ENCODE results near the gene CSTB.

GRCh38 chr21:43816611-43817071 is 40.5 kb upstream of the CSTB start:
- TF ChIP-seq POLR2A (IDR thresholded peaks at IDR 0.05): no peak
- TF ChIP-seq, protein P1, sequence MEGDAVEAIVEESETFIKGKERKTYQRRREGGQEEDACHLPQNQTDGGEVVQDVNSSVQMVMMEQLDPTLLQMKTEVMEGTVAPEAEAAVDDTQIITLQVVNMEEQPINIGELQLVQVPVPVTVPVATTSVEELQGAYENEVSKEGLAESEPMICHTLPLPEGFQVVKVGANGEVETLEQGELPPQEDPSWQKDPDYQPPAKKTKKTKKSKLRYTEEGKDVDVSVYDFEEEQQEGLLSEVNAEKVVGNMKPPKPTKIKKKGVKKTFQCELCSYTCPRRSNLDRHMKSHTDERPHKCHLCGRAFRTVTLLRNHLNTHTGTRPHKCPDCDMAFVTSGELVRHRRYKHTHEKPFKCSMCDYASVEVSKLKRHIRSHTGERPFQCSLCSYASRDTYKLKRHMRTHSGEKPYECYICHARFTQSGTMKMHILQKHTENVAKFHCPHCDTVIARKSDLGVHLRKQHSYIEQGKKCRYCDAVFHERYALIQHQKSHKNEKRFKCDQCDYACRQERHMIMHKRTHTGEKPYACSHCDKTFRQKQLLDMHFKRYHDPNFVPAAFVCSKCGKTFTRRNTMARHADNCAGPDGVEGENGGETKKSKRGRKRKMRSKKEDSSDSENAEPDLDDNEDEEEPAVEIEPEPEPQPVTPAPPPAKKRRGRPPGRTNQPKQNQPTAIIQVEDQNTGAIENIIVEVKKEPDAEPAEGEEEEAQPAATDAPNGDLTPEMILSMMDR (IDR thresholded peaks at IDR 0.05): no peak

Measured in esophagus squamous epithelium (tissue), 4 donors.